ENCODE results near the gene EHF. TPM values are rescaled to one million over a fixed set of nuclear protein-coding genes. Genes with fewer than 3 reads are reported as not detected.

EHF gene
- total RNA-seq, 4 donors from 2014 or later: 0.33 to 0.94 (median 0.44) TPM; not detected in 1

GRCh38 chr11:34644669-34645406 is 23.9 kb downstream of the EHF start:
- no peak for TF ChIP-seq CTCF (IDR thresholded peaks at IDR 0.05; ENCODE audit: low read depth)

GRCh38 chr11:34646431-34646830 is 25.5 kb downstream of the EHF start:
- no peak for TF ChIP-seq CTCF (IDR thresholded peaks at IDR 0.05; ENCODE audit: low read depth)

GRCh38 chr11:34647131-34647530 is 26.2 kb downstream of the EHF start:
- no peak for TF ChIP-seq CTCF (IDR thresholded peaks at IDR 0.05; ENCODE audit: low read depth)

- no peak for TF ChIP-seq CTCF (IDR thresholded peaks at IDR 0.05; ENCODE audit: low read depth)
These were observed 26.6 kb downstream of the EHF start for GRCh38 chr11:34647532-34647931.

- TF ChIP-seq CTCF (IDR thresholded peaks at IDR 0.05; ENCODE audit: low read depth): no peak
These were observed 27.1 kb downstream of the EHF start for GRCh38 chr11:34648036-34648435.

- no peak for TF ChIP-seq CTCF (IDR thresholded peaks at IDR 0.05; ENCODE audit: low read depth)
These were observed 28.7 kb downstream of the EHF start for GRCh38 chr11:34649597-34649996.

GRCh38 chr11:34650528-34650927 is 29.6 kb downstream of the EHF start:
- no peak for TF ChIP-seq CTCF (IDR thresholded peaks at IDR 0.05; ENCODE audit: low read depth)

Measured in subcutaneous adipose tissue (tissue), 4 donors.